Aorta (tissue), 5 donors: Measurements from ENCODE around the gene LSP1. TPM values are rescaled to one million over a fixed set of nuclear protein-coding genes. Genes with fewer than 3 reads are reported as not detected.

Experiments used
- ATAC-seq: fragments of 200-7000 bp; cut with Tn5 transposase; one replicate; pipeline ENCODE4 v1.9.1; 2022; ENCODE audit warnings: moderate library complexity; ENCODE audit not compliant: low FRiP score
- DNase-seq, 2 donors: peaks; one replicate each; pipeline ENCODE4 v3.0.0-alpha.2; 2020
- H3K27ac ChIP-seq, 2 donors: one replicate each; pipeline ENCODE4 v1.5.1; 2013; ENCODE audit warnings: low read length in 2 of 2, mild to moderate bottlenecking in 2 of 2, moderate library complexity in 2 of 2, control low read depth in 1 of 2, inconsistent platforms in 1 of 2, low read depth in 1 of 2
- H3K27me3 ChIP-seq, 2 donors: one replicate each; pipeline ENCODE4 v1.6.1; 2013; ENCODE audit warnings: control low read depth in 1 of 2, low read length in 1 of 2, mild to moderate bottlenecking in 1 of 2, moderate library complexity in 1 of 2; ENCODE audit not compliant: insufficient read depth in 2 of 2, control insufficient read depth in 1 of 2
- H3K36me3 ChIP-seq, 2 donors: one replicate each; pipeline ENCODE4 v1.6.1; 2013; ENCODE audit warnings: control low read depth in 1 of 2, low read length in 1 of 2, mild to moderate bottlenecking in 1 of 2; ENCODE audit not compliant: insufficient read depth in 2 of 2, control insufficient read depth in 1 of 2
- H3K4me1 ChIP-seq, 2 donors: one replicate each; pipeline ENCODE4 v1.6.1; 2013; ENCODE audit warnings: low read length in 2 of 2, control low read depth in 1 of 2, mild to moderate bottlenecking in 1 of 2, moderate library complexity in 1 of 2; ENCODE audit not compliant: insufficient read depth in 2 of 2, control insufficient read depth in 1 of 2
- H3K4me3 ChIP-seq, 2 donors: one replicate each; pipeline ENCODE4 v1.5.1; 2013; ENCODE audit warnings: low read length in 2 of 2, control low read depth in 1 of 2, mild to moderate bottlenecking in 1 of 2
- H3K9me3 ChIP-seq: one replicate; pipeline ENCODE4 v1.6.1; 2013; ENCODE audit warnings: mild to moderate bottlenecking, low read length; ENCODE audit not compliant: control insufficient read depth
- WGBS, 2 donors: extraction: QIAGEN DNeasy Blood & Tissue Kit; methylation state at CpG; one replicate each; pipeline ENCODE4 v1.1.7; 2013; 5-methylcytosine and 5-hydroxymethylcytosine counted together
- intact Hi-C, 2 donors: fragments of 100-400 bp; cut with DNase I; formaldehyde crosslinking; loops; one replicate each; pipeline versions ENCODE4 v1.14.2 to v1.15.0; 2022
- polyA plus RNA-seq, 2 donors: library from polyadenylated mRNA; stranded (reverse); fragments of 200-250 nt; gene quantifications; one replicate each; pipeline ENCODE4 v1.2.3, GENCODE V29; 2013
- total RNA-seq, 2 donors: library from RNA; stranded (reverse); fragmentation: NEBNext Ultra II Directional; extraction: Animal tissue kit (Norgen Biotek cat#: 25700); gene quantifications; one replicate each; pipeline ENCODE4 v1.2.1, GENCODE V29; 2021
- donor health status: healthy with polysubstance abuse.
- donor health status: Bipolar disorder and iron deficiency.
- donor health status: DM: no; HTN: no; CAD: no.
- donor health status: DM: no; HTN: no; CAD: no.
- donor health status: DM: yes; HTN: yes; CAD: no.

Gene LSP1
- total and polyA plus RNA-seq, 4 donors = 12.0 to 128 (median 42.8) TPM

DNA sequence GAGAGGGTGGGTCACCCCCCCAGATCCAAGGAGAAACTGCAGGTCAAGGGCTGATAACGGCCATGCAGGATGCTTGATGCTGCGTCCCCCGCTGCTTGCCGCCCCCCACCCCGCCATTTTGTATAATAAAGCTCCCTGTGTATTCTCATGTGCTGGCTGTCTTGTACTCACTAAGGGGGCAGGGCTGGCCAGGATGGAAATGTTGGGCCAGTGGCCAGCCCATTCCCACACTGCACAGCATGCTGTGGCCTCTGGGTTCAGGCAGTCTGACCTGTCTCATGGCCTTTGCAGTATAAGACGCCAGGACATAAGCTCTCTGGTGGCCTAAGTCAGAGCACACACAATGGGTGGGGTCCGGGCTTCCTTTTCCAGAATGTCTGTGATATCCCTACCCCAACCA is 39.2 kb downstream of the LSP1 start:
- H3K27me3 ChIP-seq = no peaks in the 10 kb centered on the region
- H3K27ac ChIP-seq = no peak overlapping the region
- no peak overlapping the region for H3K4me3 ChIP-seq
- intact Hi-C loops = no loop called here
- DNase-seq (no peak), ATAC-seq (no peak)
- H3K36me3 ChIP-seq = no peaks in the 10 kb centered on the region
- 93 to 96% methylated on average over 7 of the region's 7 CpGs for WGBS, 2 donors
- H3K4me1 ChIP-seq = no peaks in the 10 kb centered on the region
- no peaks in the 10 kb centered on the region for H3K9me3 ChIP-seq

GRCh38 chr11:1892558-1892957 is 39.7 kb downstream of the LSP1 start:
- Histone ChIP-seq H3K4me1 (no peaks in the 10 kb centered on the region), H3K27ac (no peak overlapping the region), H3K4me3 (no peak overlapping the region), H3K9me3 (no peaks in the 10 kb centered on the region), H3K36me3 (no peaks in the 10 kb centered on the region), H3K27me3 (no peaks in the 10 kb centered on the region)
- DNase-seq (no peak), ATAC-seq (no peak)
- WGBS, 2 donors = 73 to 92% methylated on average over 5 of the region's 5 CpGs
- intact Hi-C loops = no loop called here

DNA sequence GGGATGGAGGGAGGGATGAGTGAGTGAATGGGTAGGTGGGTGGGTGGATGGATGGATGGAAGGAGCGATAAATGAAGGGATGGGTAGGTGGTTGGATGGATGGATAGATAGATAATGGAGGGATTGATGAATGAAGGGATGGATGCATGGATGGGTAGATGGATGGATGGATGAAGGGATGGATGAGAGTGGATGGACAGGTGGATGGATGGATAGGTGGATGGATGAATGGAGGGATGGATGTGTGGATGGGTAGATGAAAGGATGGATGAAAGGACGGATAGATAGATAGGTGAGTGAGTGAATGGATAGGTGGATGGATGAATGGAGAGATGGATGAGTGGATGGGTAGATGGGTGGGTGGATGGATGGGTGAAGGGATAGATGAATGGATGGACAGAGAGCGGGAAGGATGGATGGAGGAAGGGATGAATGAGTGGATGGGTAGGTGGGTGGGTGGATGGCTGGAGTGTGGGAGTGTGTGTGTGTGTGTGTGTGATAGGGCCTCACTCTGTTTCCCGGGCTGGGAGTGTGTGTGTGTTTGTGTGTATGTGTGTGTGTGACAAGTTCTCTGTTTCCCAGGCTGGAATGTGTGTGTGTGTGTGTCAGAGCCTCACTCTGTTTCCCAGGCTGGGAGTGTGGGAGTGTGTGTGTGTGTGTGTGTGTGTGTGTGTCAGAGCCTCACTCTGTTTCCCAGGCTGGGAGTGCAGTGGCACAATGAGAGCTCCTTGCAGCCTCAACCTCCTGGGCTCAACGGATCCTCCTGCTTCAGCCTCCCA is 40.9 kb downstream of the LSP1 start:
- intact Hi-C loops = loop anchor here (1.0 kb wide), 3 partner anchors 23 to 47 kb away; no protein-coding TSS in a partner anchor
- no peaks in the 10 kb centered on the region for H3K9me3 ChIP-seq
- H3K27me3 ChIP-seq = no peaks in the 10 kb centered on the region
- H3K27ac ChIP-seq = no peak overlapping the region
- no peak overlapping the region for H3K4me3 ChIP-seq
- no peak for ATAC-seq
- WGBS, 2 donors = 82 to 92% methylated on average over 5 of the region's 5 CpGs
- no peaks in the 10 kb centered on the region for H3K4me1 ChIP-seq
- no peak for DNase-seq
- no peaks in the 10 kb centered on the region for H3K36me3 ChIP-seq

GRCh38 chr11:1894759-1895158 is 41.9 kb downstream of the LSP1 start:
- no peaks in the 10 kb centered on the region for H3K4me1 ChIP-seq
- DNase-seq = no peak
- WGBS, 2 donors = 84 to 91% methylated on average over 11 of the region's 11 CpGs

DNA sequence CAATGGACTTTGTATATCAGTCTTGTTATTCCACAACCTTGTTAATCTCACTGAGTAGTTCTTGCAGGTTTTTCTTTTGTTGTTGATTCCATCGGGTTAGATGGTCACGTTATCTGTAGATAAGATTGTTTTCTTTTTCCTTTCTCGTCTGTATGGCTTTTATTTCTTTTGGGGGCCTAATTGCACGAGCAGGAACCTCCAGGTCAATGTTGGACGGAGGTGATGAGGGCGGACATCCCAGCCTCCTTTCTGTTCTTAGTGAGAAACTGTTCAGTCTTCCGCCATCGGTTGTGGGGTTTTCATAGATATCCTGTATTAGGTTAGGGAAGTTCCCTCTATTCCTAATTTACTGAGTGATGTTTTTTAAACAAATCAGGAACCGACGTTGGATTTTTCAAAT is 43.6 kb downstream of the LSP1 start:
- Histone ChIP-seq H3K4me1 (no peaks in the 10 kb centered on the region), H3K4me3 (no peak overlapping the region), H3K27ac (no peak overlapping the region), H3K9me3 (no peaks in the 10 kb centered on the region), H3K36me3 (no peaks in the 10 kb centered on the region), H3K27me3 (no peaks in the 10 kb centered on the region)
- 64 to 67% methylated on average over 10 of the region's 10 CpGs for WGBS, 2 donors
- no peak for ATAC-seq
- intact Hi-C loops = no loop called here
- DNase-seq = no peak

More at GRCh38 chr11:1894759-1895158, 41.9 kb downstream of the LSP1 start:
- Histone ChIP-seq H3K4me3 (no peak overlapping the region), H3K27ac (no peak overlapping the region), H3K9me3 (no peaks in the 10 kb centered on the region), H3K27me3 (no peaks in the 10 kb centered on the region), H3K36me3 (no peaks in the 10 kb centered on the region)
- no peak for ATAC-seq
- intact Hi-C loops = loop anchor here (1.0 kb wide), 2 partner anchors 45 to 46 kb away; no protein-coding TSS in a partner anchor

GRCh38 chr11:1896923-1897322 is 44.0 kb downstream of the LSP1 start:
- ATAC-seq = no peak
- intact Hi-C loops = no loop called here
- no peaks in the 10 kb centered on the region for H3K36me3 ChIP-seq
- DNase-seq = no peak
- no peaks in the 10 kb centered on the region for H3K9me3 ChIP-seq
- H3K27me3 ChIP-seq = no peaks in the 10 kb centered on the region
- no peaks in the 10 kb centered on the region for H3K4me1 ChIP-seq
- H3K4me3 ChIP-seq = no peak overlapping the region
- no peak overlapping the region for H3K27ac ChIP-seq
- 86 to 87% methylated on average over 12 of the region's 12 CpGs for WGBS, 2 donors

- H3K4me1 ChIP-seq = no peaks in the 10 kb centered on the region
- no peak overlapping the region for H3K4me3 ChIP-seq
- no peaks in the 10 kb centered on the region for H3K27me3 ChIP-seq
- intact Hi-C loops = no loop called here
- DNase-seq (no peak), ATAC-seq (no peak)
- H3K36me3 ChIP-seq = no peaks in the 10 kb centered on the region
- H3K9me3 ChIP-seq = no peaks in the 10 kb centered on the region
- no peak overlapping the region for H3K27ac ChIP-seq
- 91 to 95% methylated on average over 4 of the region's 4 CpGs for WGBS, 2 donors
These were observed 46.2 kb downstream of the LSP1 start for GRCh38 chr11:1899090-1899489.

GRCh38 chr11:1899686-1900085 is 46.8 kb downstream of the LSP1 start:
- no peaks in the 10 kb centered on the region for H3K4me1 ChIP-seq
- 92 to 93% methylated on average over 5 of the region's 5 CpGs for WGBS, 2 donors
- no peaks in the 10 kb centered on the region for H3K9me3 ChIP-seq
- no peaks in the 10 kb centered on the region for H3K27me3 ChIP-seq
- no peak for DNase-seq
- no peak overlapping the region for H3K4me3 ChIP-seq
- no peak overlapping the region for H3K27ac ChIP-seq
- H3K36me3 ChIP-seq = no peaks in the 10 kb centered on the region
- intact Hi-C loops = no loop called here
- no peak for ATAC-seq

DNA sequence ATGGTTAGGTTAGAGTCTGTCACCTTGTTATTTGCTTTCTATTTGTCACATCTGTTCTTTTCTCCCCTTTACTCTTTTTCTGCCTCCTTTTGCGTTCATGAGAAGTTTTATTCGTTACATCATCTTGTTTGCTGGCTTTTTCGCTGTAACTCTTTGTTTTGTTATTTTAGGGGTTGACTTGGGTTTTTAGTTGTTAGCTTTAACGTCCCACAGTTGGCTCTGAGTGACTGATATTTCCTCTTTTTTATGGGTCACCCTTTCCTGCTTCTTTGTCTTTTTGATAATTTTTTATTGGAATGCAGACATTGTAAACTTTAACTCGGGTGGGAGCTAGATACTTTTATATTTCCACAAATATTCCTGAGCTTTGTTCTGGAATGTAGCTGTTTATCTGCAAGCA is 53.3 kb downstream of the LSP1 start:
- no peak overlapping the region for H3K4me3 ChIP-seq
- ATAC-seq (no peak), DNase-seq (no peak)
- peaks cover 0 to 3% of the 10 kb centered on the region in 2 donors for H3K4me1 ChIP-seq
- no peaks in the 10 kb centered on the region for H3K9me3 ChIP-seq
- H3K36me3 ChIP-seq = no peaks in the 10 kb centered on the region
- H3K27ac ChIP-seq = no peak overlapping the region
- intact Hi-C loops = no loop called here
- H3K27me3 ChIP-seq = no peaks in the 10 kb centered on the region
- 62 to 65% methylated on average over 5 of the region's 5 CpGs for WGBS, 2 donors
